Measurements from ENCODE around the gene CRTC2. TPM values are rescaled to one million over a fixed set of nuclear protein-coding genes. Genes with fewer than 3 reads are reported as not detected.

CRTC2 gene
- total and polyA plus RNA-seq, 9 of the 15 experiments (the other 6 are each of a cell fraction or from before 2014, with no cell fraction given) = 2.7 to 26.4 (median 10.2) TPM

GRCh38 chr1:153963030-153963849 is 4.8 kb upstream of the CRTC2 start, which contains the start of gene SLC39A1 (continued):
- TF ChIP-seq ARID4B (CRISPR knock-in tag; IDR thresholded peaks at IDR 0.05) = 0 out of 2 replicates have a peak, but pooled peaks have one; percentile 11
- peak in 1 of 2 experiments; percentile 66; a peak in 1 of 4 replicates for TF ChIP-seq TEAD1 (CRISPR knock-in tag; IDR thresholded peaks at IDR 0.05)
- TF ChIP-seq PREB (CRISPR knock-in tag; IDR thresholded peaks at IDR 0.05) = no peak
- TF ChIP-seq RERE (CRISPR knock-in tag; IDR thresholded peaks at IDR 0.05; ENCODE audit: borderline replicate concordance) = no peak
- TF ChIP-seq ZNF212 (CRISPR knock-in tag; IDR thresholded peaks at IDR 0.05) = no peak
- TF ChIP-seq TAF1 (IDR thresholded peaks at IDR 0.05; ENCODE audit: control insufficient read depth, extremely low read depth, insufficient read depth, low read length, severe bottlenecking) = peak; percentile 61
- peak; percentile 89 for TF ChIP-seq CREM (IDR thresholded peaks at IDR 0.05; ENCODE audit: low read depth)
- TF ChIP-seq PHF8 (IDR thresholded peaks at IDR 0.05; ENCODE audit: borderline replicate concordance, low read length) = peak; percentile 84; the same call in 1 of the 2 replicates
- no peak; the same call in 1 of the 2 replicates for TF ChIP-seq CTBP1 (IDR thresholded peaks at IDR 0.05; ENCODE audit: borderline replicate concordance)
- TF ChIP-seq BCOR (IDR thresholded peaks at IDR 0.05) = 0 out of 2 replicates have a peak, but pooled peaks have one; percentile 2

Data from K562 (cell line).